WI38 (cell line): ENCODE measurements around the gene RXRA.

ENCODE experiments used
- H3K4me3 ChIP-seq: 2 replicates; pipeline ENCODE4 v1.5.1; 2011; ENCODE audit warnings: low read depth, mild to moderate bottlenecking, control low read depth, low read length
- CTCF ChIP-seq: IDR thresholded peaks from 2 replicates; pipeline ENCODE4 v1.5.1; 2012; ENCODE audit warnings: low read depth, mild to moderate bottlenecking, control low read depth, low read length

Gene RXRA

GRCh38 chr9:134325813-134326723, at the start of gene RXRA:
Gene RXRA, plus strand, starts transcription at chr9:134326455. Its CDS starts 177 bp downstream, at chr9:134326632.
- peak within 1 kb of the TSS; percentile 77 for H3K4me3 ChIP-seq
- no peak for TF ChIP-seq CTCF

GRCh38 chr9:134278286-134278685, 48.0 kb upstream of the RXRA start:
- TF ChIP-seq CTCF: no peak
- H3K4me3 ChIP-seq: no peak overlapping the region

- TF ChIP-seq CTCF: no peak
Observed at GRCh38 chr9:134278974-134279640, 47.1 kb upstream of the RXRA start.

GRCh38 chr9:134282138-134282650, 44.1 kb upstream of the RXRA start:
- TF ChIP-seq CTCF: no peak
- H3K4me3 ChIP-seq: no peak overlapping the region

More at GRCh38 chr9:134278974-134279640, 47.1 kb upstream of the RXRA start:
- no peak overlapping the region for H3K4me3 ChIP-seq

GRCh38 chr9:134283111-134283515, 43.1 kb upstream of the RXRA start:
- H3K4me3 ChIP-seq: no peak overlapping the region
- TF ChIP-seq CTCF: no peak

GRCh38 chr9:134283692-134284265, 42.5 kb upstream of the RXRA start:
- TF ChIP-seq CTCF: no peak
- H3K4me3 ChIP-seq: no peak overlapping the region
